NOMO-1 (cell line): ENCODE measurements around the gene FMR1NB.

Source experiments
- DNase-seq, 2 experiments: peaks; one replicate each; lab custom pipeline; 2025; ENCODE audit not compliant: unreplicated experiment in 2 of 2; lab: John Stamatoyannopoulos, UW

Gene FMR1NB

DNA sequence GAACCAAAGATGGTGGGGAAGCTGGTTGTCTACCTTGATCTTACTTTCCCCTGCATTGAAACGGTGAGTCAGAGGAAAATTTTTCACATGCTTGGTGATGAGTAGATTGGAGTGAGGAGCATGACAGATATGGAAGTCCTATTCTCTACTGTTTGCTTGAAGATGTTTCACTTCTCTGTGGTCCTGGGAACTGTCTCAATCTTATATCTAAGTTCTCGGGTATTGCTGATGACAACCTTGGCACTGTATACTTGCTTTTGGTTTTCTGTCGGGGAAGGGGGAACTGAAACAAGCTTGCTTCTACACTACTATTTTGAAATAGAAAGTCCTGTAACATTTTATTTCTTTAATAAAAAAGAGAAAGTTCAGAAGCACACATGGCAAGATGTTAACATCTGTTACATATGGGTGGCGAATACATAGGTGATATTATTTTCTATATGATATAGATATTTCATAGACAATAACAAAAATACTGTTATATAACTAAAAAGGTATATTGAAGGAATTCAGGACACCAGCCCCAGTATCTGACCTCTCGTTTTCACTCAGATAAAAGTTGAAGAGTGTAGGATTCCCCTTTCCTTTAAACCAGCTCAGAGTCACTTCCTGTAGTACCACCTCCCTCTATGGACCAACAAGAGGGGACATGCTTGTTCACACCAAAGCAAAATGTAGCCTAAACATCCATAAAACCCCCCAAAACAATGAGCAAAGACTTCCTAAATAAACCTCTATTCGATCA, 88.8 kb downstream of the FMR1NB start:
- DNase-seq: peak; percentile 6 to 69

- DNase-seq: peak in 1 of 2 experiments; percentile 2
These were observed 89.4 kb downstream of the FMR1NB start for GRCh38 chrX:148070504-148070877.
